Fibroblast of skin of left biceps (primary cell): ENCODE results near the gene ABCC10.

Experiments used
- DNase-seq, 2 experiments: peaks; one replicate each; pipeline ENCODE4 v3.0.0-alpha.2; 2013; ENCODE audit warnings: low read depth in 2 of 2

Gene ABCC10

DNA sequence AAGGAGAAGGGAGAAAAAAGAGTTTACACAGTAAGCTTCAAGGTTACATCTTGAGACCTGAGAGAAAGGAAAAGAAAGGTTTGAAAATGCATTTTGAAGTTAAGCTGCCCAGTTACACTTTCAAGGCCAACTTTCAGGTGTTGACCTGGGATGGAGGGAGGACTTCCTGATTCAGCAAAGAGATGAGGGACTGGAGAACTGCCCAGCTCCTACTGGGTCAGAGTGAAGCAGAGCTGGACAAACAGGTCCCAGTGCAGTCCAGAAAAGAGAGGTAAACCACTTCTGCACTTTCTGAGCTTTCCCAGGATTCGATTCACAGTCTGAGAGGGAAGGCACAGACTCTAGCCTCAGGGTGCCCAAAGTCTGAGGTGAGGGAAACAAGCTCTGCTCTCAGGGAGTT is 44.1 kb downstream of the ABCC10 start:
- DNase-seq: no peak

DNA sequence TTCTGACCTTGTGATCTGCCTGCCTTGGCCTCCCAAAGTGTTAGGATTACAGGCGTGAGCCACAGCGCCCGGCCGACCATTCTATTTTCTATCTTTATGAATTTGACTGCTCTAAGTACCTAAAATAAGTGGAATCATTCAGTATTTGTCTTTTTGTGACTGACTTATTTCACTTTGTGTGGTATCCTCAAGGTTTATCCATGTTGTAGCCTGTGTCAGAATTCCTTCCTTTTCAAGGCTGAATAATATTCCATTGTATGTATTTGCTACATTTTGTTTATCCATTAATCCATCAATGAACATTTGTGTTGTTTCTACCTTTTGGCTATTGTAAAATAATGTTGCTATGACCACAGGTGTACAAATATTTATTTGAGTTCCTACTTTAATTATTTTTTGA is 45.2 kb downstream of the ABCC10 start:
- no peak for DNase-seq

DNA sequence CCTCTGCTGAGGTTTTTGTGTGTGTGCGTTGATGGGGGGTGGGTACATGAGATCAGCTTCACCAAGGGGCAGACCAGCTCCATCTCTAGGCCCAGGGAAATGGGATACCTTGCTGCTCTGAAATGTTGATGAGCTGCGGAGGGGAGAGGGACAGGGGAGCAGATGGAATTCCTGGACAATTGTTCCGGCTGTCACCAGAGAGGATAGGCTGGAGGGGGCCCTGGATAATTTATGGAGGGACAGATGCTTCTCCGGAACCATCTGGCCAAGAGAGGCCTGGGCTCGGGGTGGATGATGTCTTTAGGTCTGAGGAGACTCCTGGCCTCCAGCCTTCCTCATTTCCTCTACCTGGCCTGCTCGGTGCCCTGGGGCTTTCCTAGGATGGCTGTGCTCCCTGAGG is 48.2 kb downstream of the ABCC10 start:
- DNase-seq: no peak

DNA sequence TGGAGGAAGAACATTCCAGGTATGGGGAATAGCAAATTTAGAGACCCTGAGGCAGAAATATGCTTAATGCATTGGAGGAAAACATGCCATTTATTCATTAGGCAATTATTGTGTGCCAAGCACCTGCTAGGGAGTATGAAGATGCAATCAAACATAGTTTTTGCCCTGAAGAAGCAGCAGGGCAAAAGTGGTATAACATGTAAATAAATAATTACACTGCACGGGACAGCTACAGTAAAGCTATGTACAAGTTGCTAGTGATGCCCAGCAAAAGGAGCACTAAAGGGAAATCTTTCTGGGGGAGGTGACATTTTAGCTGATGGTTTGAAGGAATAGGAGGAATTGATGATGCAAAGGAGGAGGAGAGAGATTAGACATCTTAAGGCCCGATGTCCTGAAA is 49.4 kb downstream of the ABCC10 start:
- no peak for DNase-seq

DNA sequence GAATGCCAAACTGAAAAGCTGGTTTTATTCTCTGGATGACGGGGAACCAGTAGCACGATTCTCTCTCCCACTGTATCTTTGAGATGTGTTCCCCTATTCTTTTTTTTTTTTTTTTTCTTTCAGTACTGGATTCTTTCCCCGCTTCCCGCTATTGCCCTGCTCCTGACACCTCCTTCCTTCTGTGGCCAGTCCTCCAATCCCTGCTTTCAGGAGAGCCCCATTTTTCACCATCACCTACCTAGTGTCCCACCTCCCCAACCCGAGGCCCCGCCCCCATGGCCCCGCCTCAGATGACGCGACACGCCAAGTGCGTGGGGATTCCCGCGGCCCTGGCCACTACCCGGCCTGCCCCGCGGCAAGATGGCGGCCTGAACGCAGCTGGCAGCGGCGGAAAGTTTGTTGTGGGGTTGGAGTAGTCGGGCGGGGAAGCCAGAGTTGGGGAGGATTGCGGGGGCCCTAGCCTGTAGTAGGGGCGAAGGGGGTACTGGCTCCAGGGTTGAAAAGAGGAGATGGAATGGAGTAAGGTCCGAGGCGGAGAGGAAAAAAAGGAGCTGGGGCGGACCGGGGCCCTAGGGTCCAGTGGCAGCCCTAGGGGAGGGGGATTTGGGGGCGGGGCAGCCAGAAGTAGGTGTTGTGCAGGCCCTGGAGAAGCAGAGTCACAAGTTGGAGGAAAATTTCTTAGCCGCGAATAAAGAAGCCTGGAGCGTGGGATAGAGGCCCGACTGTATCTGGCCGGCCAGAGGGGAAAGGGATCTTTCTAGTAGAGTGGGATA is 50.1 kb downstream of the ABCC10 start, which contains the start of gene TJAP1:
TJAP1 (plus strand) TSS at position 336 of the 773 bp plus-strand sequence. CDS start 21,432 bp downstream, outside the sequence.
- DNase-seq: peak; percentile 55 to 57

DNA sequence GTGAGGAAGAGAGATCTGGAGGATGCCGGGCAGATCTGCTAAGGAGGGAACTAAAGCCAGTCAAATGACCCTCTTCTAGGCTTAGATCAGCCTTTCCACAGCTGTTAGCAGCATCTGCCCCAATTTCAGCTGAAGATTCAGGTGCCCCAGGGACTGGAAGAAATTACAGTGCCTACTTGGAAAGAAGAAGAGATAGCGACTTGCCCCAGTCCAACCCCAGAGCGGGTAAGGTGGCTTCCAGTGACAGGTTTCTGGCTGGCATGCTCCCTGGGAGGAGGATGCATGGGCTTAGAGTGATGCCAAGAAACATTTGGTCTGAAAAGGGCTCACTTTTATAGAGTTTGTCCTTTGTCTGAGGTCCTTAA is 50.6 kb downstream of the ABCC10 start:
- DNase-seq: no peak

DNA sequence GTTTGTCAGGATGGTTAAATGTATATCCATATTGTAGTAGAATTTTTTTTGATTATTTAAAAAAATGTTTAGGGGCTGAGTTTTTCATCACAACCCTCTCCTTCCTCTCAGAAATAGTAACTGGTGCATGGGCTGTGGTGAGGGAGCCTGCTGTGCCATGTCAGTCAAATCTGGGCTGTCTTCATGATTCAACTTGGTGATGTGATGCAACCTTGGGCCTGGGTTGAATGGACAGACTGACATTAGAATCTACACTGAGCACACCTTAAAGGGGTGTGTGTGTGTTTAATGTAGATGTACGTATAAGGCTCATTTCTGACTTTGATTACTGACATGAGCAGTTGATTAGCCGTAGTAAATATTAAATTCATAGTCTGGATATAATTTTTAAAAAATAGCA is 53.7 kb downstream of the ABCC10 start:
- DNase-seq: no peak

DNA sequence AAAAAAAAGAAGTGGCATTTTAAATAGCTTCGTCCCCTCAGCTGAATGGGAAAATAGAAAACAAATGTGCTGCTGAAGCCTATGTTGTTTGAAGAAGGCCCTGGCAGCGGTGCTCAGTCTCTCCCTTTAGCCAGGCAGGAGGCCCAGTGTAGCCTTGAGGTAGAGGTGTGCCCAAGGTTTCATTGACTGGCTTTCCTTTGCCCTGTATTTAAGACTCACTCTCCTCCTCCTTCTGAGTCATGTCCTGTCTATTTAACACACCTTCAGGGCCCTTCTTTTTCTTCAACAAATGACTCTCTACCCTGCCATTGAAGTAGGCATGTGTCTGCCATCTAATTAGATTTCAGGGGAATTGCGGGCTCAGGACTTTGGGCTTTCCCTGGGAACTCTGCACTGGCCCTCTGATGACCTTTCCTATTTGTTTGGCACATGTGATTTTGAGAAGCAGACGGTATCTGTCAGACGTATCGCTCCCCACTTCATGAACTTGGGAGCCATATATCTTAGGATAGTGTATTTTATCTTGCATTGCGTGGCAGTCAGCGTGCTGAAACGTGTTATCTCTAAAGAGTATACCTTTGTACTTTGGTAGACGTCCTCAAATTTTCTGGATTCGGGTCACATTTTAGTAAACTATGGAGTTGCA is 54.4 kb downstream of the ABCC10 start:
- DNase-seq: no peak

DNA sequence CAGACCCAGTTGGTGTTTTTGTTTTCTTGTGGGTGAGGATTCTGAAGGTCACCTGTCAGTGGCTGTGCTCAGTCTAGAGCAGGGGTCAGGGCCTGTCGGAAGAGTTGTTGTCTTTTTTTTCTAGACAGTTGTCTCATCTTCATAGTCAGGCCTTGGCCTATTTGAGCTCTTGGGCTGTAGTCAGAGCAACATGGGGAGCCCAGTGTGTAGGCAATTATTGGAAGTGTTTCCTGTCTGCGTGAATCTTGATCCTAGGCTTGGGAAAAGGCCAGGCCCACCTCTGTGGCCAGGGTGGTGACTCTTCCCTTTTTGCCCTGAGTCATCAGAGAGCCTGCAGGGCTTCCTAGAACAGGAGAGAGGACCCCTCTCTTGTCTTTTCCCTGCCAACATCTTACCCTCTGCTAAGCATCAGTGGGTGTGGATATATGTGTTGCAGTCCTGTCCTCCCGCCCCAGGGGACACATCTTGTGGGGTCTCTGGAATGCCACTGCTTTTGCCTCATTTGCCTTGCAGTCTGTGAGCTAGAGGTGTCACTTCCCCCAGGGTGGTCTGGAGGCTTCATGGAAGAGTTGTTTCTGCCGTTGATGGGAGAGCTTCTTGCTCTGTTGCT is 61.4 kb downstream of the ABCC10 start:
- DNase-seq: no peak

DNA sequence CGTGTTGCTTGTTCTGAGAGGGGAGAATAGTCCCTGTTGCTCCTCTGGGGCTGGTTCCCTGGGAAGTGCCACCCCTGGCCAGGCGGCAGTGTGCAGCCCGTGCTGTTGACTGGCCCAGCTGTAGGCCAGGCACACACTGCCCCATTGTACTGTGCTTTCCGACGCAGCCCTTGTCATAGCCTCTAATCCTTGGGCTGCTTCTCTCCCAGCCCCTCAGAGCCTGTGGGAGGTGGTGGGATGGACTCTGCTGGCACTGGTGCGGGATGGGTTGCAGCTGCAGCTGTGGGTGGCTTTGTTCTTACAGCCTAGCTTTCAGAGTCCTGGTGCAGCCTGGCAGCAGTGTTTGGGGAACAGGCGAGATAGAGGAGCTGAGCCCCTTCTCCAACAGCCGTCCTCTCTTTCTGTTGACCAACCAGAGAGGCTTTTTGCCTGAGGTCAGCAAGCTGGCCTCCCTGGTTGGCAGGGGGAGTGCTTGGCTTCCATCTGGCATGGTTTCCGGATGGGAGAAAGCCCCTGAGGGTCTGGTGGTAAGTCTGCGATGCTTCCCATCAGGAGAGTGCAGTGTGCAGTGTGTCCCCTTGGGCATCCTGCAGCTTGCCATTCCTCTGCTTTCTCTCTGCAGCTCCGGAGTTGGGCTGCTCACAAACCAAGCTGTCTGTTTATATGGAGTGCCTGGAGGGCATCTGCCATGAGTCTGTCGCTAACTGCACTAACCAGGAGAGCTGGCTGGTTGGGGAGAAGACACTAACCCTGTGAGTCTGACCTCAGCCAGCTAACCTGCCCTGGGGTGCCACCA is 62.1 kb downstream of the ABCC10 start:
- no peak for DNase-seq

DNA sequence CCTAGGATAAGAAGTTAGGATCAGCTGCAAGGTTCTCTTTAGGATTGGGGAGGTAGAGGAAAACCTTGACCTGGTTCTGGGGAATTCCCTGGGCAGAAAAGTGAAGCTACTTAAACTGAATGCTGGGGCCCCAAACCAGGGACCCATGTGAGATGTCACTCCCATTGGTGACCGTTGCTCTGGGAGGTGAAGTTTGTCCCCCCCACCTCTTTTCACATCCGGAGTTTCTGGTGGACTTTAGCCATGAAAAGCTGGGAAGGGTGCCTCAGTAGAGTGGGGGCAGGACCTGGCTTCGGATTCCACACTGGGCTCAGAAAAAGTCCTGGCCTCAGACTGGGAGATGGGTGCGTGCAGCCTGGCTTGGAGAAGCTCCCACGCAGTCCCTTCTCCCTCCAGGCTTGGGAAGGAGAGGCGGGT is 63.2 kb downstream of the ABCC10 start:
- DNase-seq: no peak

DNA sequence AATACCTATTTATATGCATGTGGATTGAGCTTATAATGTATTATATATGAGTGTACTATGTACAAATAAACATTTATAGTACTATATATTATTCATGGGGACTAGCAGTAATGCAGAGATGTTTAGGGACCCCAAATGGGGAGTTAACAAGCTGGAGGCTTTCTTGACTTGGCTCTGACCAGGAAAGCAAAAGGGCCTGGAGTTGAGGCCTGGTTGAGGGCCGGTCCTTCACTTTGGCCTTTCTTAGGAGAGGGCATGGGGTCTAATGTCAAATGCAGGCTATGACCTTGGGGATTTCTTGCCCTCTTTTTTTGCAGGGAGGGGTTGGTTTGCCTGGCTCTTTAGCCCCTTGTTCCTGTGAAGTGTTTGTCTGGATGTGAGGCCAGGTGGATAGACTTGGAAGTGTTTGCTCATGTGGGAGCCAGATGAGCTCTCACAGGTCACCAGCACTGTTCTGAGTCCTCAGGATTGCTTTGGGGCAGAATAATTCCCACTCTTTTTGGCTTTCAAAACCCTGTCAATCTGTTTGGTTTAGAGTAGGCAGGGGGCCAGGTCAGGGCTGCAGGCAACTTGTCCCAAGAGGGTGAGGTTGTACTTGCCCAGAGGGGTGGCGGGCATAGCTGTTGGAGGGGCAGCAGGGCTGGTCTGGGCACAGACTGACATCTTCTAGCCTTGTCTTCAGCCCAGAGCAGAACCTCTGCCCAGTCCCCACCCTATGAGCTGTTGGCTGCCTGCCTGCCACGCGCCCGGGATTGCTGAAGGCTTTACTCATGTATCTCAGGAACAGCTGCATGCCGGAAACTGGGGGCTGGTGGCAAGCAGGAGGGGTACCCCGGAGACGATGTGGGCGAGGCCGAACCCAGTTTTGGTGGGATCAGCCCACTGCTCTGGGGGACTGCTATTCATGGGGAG is 64.7 kb downstream of the ABCC10 start:
- DNase-seq: no peak

DNA sequence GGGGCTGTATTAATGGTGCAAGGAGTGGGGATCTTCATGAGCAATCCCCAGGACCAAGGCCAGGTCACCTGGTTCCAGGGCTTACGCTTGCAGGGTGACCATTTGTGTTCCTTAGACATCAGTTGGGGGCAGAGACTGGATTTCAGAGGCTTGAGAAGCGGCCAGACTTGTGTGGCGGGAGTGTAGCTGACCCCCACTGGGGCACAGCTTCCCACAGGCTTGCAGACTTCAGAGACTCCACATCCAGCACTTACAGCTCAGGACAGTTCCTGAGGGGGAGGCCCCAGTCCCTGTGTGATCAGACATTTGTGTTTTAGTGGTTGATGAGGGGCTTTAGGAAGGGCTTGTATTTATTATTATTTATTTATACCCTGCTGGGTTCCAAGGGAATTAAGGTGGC is 65.3 kb downstream of the ABCC10 start:
- DNase-seq: no peak

DNA sequence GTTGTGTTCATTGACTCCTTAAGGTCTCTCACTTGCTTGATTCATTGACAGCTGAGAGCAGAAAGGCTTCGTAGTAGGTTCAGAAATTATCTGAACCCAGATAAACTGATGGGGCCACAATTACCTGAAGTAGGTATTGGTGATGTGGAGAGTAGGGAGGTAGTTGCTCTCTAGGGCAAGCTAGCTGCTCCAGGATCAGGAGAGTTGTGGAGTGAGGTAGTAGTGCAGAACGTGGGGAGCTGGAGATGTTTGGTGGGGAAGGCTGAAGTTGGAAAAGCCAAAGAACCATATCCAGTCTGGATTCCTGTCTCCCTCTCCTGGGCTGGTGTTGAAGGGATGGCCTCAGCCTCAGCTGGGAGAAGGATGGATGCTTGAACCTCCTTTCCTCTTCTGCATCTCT is 65.9 kb downstream of the ABCC10 start:
- no peak for DNase-seq

DNA sequence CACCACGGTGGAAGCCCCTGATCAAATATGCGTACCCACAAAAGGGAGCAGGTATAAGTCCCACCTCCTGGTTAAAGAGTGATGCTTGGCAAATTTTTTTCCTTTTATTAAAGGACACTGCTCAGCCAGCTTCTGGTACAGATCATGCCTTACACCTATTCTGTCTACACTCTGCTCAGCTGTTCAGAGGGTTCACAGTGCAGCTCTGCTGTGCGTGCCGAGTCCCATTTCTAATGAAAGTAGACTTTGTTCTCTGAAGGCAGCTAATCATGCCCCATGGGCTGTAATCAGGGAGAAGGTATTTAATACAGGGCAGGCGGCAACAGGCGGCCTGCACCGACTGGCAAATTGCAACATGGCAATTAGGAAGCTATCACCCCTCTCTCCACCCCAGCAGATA is 66.5 kb downstream of the ABCC10 start:
- no peak for DNase-seq

DNA sequence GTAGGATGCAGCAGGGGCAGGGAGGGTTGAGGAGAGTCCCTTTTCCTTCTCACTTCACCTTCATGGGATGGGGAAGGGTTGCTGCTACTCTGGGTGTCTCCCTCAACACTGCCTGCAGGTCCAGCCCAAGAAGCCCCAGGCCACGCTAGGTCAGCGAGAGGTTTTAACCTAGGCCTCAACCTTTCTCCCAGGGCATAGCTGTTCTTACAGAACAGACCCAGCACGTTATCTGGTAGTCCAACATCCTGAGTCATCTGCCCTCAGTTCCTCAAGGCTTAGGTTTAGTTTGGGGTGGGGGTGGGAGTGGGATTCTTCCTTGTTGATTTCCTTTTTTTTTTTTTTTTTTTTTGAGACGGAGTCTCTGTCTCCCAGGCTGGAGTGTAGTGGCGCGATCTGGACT is 67.0 kb downstream of the ABCC10 start:
- no peak for DNase-seq

DNA sequence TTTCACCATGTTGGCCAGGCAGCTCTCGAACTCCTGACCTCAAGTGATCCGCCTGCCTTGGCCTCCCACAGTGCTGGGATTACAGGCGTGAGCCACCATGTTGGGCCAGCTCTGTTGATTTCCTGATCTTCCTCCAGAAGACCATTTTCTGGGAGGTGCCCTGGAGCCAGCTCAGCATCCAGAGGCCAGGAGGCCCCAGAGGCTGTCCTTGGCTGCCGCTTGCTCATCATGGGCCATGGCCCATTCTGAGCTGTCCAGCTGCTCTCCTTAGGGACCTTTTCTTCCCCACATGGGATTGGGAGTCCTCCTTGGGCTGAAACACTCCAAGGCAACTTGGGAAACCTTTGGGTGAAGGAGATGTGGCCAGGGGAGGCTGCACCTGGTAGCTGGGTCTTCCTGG is 67.4 kb downstream of the ABCC10 start:
- no peak for DNase-seq

DNA sequence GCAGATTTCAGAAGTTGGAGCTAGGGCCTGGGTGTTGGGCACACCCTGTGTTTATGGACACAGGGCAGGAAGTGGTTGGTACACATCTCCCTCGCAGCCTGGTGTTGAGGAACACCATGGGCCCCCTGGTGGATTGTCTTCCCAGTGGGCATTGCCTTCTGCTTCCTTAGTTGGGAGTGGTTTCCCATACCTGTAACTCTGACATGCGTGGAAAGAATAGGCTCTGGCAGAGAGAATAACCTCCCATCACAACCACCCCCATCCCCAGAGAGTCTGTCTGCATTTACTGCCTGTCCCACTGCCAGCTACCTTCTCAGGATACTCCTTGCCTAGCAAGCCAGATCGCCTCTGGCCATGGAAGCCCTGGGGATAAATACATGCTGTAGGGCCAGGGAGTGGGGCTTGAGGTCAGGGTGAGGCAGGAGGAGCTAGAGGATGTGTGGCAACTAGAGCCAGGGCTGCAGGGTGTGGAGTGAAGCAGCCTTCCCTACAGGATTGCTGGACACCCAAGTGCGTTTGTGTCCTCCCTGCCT is 68.1 kb downstream of the ABCC10 start:
- no peak for DNase-seq

DNA sequence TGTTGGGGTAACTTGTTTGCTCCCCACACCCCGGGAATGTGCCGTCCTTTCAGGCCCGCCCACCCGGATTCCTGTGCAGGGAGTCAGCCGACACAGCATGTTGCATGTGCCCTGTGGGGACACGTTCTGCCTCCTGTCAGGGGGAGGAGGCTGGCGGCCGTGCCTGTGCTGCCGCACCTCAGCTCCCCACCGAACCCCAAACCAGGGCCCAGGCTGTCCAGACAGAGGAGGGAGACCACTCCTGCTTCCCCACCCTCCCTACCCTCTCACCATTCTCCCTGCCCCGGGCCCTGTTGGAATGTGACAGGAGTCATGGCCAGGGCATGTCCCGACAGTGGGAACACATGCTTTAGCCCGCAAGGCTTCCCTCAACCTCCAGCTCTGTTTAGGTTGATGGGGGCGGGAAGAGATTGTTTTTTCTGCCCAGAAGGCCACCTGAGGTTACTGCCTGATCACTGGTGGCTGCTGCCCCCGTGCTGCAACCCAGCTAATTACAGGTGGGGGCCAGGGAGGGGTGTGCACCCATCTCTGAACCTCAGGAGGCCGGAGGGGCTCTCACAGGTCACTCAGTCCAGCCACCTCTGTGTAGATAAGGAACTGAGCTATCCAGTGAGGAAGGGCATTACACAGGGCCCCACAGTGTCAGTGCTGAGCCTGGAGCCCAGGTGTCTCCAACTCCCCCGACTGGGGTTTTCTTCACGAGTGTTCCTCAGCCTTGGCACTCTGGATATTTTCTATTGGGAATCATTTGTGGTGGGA is 69.2 kb downstream of the ABCC10 start:
- DNase-seq: no peak

DNA sequence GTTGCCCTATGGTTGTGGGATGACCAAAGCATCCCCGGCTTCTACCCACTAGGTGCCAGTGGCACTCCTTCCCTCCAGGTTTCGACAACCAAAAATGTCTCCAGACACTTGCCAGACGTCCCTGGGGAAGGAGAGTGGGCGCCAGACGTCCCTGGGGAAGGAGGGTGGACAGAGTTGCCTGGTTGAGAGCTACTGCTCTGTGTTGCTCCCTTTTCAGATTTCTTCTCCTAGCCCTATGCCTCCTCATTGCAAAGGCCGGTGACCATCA is 69.7 kb downstream of the ABCC10 start:
- no peak for DNase-seq

DNA sequence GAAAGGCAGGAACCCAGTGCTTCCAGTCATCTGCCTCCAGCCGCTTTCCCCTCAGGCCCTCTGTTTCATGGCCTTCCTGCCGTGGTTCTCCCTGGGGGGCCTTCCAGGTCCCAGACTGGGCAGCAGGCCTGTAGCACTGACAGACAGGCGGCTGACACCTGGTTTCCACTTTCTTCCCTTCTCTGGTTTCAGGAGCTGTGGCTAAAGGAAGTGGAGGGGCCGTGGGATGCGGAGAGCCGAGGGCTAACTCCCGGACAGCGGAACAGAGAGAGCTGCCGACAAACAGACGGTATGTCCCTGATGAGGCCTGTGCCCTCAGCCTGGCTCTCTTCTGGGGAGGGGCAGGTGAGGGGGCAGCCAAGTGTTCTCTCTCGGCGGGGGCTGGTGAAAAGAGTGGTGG is 70.3 kb downstream of the ABCC10 start:
- no peak for DNase-seq
